ENCODE measurements around the gene VPS39.
"Not testable (repeated sequence)": the region's sequence is repeated elsewhere in the genome, so short reads cannot be mapped to it uniquely, and the experiment has no call there.

The VPS39 gene
- 118 to 197 (median 143) reads per million in 4 experiments for total RNA-seq

DNA sequence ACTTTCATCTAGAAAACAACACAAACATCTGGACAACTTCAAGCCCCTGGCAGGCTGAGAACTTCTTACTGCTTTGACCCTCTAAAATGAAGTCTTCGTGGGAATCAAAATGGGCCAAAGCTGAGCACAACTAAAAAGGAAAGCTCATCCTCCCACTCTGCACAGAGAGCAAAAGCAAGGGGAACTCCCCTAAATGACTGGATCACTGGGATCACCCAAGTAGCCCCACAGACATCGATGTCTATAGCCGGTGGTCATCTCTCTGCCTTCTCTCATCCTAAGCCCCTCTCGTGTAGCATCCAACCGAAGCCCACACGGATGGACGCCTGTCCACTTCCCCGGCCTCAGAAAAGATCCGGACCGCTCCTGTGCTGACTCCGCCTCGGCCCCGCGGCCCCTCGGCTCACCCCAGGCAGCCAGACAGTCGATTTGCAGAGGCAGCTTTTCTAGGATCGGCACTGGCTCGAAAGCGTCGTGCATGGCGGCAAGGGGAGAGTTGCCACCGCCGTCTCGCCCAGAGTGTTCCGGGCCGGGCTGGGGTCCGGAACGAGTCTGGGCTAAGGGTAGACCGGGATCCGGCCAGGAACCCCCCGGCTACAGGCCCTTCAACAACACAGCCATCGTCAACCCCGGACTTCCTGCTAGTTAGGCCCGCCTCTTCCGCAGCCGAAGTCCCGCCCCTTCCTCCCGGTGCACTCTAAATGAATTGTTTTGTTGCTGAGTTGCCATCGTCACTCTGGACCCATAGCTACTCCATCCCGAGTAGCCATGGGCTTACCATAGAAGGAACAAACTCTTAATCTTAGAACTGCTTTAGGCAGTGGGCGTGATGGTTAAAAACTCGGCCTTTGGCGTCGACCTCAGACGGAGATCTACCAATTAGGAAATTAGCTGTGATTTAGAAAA, at the start of gene VPS39:
Gene VPS39, minus strand, starts transcription at position 631 of the 906 bp plus-strand sequence. Its CDS starts 151 bp downstream, at position 480.
- peak; percentile 65 for DNase-seq

DNA sequence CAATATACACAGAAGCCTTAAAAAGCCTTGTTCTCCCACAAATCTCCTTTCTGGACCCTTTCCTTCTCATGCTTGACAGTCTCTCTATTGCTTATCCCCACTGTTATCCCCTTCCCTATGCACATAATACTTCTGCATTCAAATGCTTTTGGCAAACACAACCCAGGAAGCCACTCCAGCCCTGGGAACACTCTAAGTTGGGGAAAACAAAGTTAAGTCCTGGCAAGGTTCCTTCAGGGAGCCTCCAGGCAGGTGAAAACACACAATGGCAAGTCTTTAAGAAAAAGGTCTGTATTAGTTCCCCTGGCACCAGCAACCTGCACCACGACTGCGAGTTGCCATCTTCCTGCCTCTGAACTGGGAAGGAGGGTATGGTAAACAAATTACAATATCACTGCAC, 45.2 kb upstream of the VPS39 start:
- DNase-seq = no peak

DNA sequence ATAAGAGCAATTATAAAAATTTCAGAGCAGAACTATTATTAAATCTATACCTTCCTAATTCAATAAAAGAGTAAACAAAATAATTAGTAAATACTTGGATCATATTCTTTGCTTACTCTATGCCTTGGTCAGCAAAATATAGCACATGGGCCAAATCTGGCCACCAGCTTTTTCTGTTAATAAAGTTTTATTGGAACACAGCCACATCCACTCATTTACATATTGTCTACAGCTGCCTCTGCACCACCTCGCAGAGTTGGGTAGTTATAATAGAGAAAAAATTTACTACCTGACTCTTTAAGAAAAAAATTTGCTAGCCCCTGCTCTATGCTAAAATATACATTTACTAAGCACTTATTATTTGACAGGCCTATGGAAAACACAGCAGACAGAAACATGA, 32.7 kb upstream of the VPS39 start:
- DNase-seq = no peak

GRCh38 chr15:42239528-42240182, 31.6 kb upstream of the VPS39 start:
- no peak for DNase-seq

- no peak for DNase-seq
These were observed 25.0 kb upstream of the VPS39 start for GRCh38 chr15:42233107-42233506.

DNA sequence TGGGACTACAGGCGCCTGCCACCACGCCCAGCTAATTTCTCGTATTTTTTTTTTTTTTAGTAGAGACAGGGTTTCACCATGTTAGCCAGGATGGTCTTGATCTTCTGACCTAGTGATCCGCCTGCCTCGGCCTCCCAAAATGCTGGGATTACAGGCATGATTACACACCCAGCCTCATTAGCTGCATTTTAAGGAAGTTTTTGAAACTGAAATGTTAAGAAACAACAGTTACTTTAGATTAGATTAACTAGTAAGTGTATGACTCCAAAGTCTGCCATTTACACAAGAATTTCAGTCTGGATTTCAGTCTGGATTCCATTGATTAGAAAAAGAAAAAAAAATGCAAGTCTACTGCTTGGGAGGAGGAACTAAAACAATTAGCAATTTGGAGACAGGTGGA, 24.5 kb upstream of the VPS39 start:
- DNase-seq = no peak

- DNase-seq = no peak
These were observed 23.0 kb upstream of the VPS39 start for GRCh38 chr15:42231088-42231487.

DNA sequence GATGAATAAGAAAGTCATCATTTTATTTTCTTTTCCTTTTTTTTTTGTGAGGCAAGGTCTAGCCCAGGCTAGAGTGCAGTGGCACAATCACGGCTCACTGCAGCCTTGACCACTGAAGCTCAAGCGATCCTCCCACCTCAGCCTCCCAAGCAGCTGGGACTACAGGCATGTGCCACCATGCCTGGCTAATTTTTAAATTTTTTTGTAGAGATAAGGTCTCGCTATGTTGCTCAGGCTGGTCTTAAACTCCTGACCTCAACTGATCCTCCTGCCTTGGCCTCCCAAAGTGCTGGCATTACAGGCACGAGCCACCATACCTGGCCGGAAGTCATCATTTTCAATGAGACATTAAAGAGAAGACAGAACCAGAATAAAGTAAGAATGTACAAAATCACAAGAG, 20.9 kb upstream of the VPS39 start:
- not testable (repeated sequence) for DNase-seq

GRCh38 chr15:42228036-42228435, 19.9 kb upstream of the VPS39 start:
- DNase-seq = no peak

DNA sequence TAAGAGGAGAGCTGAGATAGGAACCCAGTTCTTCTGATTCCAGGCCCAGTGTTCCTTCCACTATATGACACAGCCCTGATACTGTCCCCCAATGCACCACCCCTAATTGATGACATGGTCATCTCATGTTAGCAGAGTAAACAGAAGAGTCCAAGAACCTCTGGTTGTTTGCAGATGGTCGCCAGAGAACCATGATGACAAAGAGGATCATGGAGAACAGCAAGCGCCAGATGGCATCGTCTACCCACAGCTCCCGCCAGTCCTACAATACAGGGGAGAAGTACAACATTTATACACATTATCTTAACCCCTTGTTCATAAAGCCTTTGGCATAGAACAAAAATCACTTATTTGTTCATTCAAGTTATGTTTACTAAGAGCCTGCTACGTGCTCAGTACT, 18.5 kb upstream of the VPS39 start:
- no peak for DNase-seq

DNA sequence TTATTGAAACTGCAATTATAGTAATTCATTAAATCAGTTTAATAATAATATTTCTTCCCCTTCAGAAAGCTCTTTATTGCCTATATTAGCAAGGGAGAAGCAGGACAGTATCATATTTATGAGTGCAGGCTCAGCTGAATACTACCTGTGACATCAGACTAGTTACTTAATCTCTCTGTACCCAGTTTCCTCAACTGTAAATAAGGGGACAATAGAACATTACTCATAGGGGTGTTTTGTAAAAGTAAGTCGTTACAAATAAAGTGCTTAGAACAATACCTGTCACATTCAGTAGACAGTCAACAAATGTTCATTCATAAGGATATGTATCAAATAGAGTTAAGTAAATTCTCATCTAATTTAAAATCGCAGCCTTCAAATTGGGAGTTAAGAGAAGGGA, 12.1 kb upstream of the VPS39 start:
- DNase-seq = no peak

DNA sequence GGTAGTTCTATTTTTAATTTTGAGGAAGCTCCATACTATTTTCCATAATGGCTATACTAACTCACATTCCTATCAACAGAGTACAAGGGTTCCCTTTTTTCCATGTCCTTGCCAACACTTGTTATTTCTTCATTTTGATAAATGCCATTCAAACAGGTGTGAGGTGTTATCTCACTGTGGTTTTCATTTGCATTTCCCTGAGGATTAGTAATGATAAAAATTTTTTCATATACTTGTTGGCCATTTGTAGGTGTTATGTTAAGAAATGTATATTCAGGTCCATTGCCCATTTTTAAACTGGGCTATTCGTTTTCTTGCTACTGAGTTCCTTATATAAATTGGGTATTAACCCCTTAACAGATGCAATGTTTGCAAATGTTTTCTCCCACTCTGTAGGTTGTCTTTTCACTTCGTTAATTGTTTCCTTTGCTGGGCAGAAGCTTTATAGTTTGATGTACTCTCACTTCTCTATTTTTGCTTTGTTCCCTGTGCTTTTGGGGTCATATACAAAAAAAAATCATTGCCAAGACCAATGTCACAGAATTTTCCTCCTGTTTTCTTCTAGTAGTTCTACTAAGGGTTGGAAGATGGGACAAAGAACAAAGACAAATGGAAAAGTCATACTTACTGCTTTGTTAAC, 11.0 kb upstream of the VPS39 start:
- DNase-seq = no peak

- no peak for DNase-seq
These were observed 9.5 kb upstream of the VPS39 start for GRCh38 chr15:42217568-42217967.

GRCh38 chr15:42215913-42216829, 8.1 kb upstream of the VPS39 start:
- no peak for DNase-seq

DNA sequence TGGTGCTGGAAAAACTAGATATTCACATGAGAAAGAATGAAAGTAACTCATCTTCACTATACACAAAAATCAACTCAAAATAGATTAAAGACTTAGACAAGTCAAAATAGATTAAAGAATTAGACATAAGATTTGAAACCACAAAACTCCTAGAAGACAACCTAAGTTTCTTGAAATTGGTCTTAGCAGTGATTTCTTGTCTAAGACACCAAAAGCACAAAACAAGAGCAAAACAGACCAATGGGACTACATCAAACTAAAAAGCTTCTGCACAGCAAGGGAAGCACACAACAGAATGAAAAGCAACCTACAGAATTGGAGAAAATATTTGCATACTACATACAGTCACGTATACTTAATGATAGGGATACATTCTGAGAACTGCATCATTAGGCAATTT, 6.5 kb upstream of the VPS39 start:
- no peak for DNase-seq

- no peak for DNase-seq
These were observed 5.4 kb upstream of the VPS39 start for GRCh38 chr15:42213511-42213910.

- DNase-seq = no peak
These were observed 2.6 kb upstream of the VPS39 start for GRCh38 chr15:42210696-42211095.

DNA sequence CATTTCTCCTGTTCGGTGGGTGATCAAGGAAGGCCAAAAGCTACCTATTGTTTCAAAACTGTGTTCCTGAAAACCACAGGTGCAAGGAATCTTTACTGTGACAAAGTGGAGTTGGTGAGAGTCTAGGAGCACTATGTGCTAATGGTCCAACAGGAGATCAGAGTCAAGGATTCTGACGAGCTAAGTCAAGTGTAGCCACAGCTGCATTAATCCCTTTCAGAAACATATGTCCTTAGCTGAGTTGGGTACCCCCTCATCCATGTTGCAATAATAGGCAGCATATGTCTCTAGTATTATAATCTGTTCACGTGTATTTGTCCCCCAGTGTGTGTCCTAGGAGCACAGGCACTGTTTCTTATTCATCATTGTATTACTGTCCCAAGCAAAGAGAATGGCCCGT, 1.7 kb downstream of the VPS39 start:
- DNase-seq = no peak

- no peak for DNase-seq
These were observed 4.2 kb downstream of the VPS39 start for GRCh38 chr15:42203891-42204290.

GRCh38 chr15:42202653-42203052, 5.5 kb downstream of the VPS39 start:
- no peak for DNase-seq

DNA sequence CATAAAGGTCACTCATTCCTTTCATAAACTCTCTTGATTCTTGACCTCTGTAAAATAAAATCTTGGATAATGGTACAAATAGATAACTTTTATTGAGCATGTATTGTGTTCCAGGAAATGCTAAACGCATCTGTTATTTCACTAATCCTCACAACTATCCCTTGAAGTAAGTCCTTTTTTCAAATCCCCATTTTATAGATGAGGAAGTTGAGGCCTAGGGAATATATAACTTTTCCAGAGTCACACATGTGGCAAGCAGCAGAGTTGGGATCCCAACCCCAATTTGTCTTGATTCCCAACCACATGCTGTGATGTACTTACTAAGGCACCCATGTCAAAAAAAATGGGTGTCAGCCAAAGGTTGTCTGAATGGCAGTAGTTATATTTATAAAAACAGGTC, 6.3 kb downstream of the VPS39 start:
- DNase-seq = no peak

- DNase-seq = no peak
These were observed 9.0 kb downstream of the VPS39 start for GRCh38 chr15:42199126-42199525.

- no peak for DNase-seq
These were observed 9.6 kb downstream of the VPS39 start for GRCh38 chr15:42198516-42198915.
